Measurements from ENCODE around the gene CHGA.

The CHGA gene

GRCh38 chr14:92937051-92937937 lies 14.3 kb downstream of the CHGA start:
- H3K4me3 ChIP-seq (ENCODE audit: low read depth, low read length), result no peak overlapping the region
- TF ChIP-seq CTCF (IDR thresholded peaks at IDR 0.05; ENCODE audit: low read depth, low read length, missing control alignments), result no peak
- no peak for DNase-seq (ENCODE audit: low read depth)
- in situ Hi-C loops (cut with HindIII; ENCODE audit: low sequenced_read_pairs), result no loop called here

DNA sequence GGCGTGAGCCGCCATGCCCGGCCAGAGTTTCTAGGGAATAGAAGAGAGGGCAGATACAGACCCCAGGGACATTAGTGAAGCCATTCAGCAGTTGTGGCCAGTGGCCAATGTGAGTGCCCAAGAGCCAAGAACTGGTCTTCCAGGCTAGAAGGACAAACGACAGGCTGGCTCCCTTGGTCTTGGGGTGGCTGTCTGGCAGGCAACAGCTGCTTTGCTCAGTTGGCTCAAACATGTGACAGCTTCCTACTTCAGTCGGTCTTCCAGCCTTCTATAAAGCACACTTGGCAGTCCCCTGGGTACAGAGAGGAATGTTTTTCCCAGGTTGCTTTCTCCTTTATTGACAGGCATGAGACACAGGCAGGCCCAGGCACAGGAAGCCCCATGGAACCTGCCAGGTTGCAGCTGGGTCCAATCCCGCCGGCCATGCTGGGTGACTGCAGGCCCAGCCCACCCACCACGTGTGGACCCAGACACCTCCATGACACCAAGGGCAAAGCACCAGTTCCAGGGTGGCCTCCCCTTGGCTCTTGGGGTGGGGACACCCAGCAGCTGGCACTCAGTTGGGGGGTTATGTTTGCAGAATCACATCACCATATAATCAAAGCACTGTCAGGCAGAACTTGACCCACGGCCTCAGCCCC lies 15.4 kb downstream of the CHGA start:
- in situ Hi-C loops (cut with HindIII; ENCODE audit: low sequenced_read_pairs), result no loop called here
- no peak overlapping the region for H3K4me3 ChIP-seq (ENCODE audit: low read depth, low read length)
- TF ChIP-seq CTCF (IDR thresholded peaks at IDR 0.05; ENCODE audit: low read depth, low read length, missing control alignments), result no peak
- no peak for DNase-seq (ENCODE audit: low read depth)

DNA sequence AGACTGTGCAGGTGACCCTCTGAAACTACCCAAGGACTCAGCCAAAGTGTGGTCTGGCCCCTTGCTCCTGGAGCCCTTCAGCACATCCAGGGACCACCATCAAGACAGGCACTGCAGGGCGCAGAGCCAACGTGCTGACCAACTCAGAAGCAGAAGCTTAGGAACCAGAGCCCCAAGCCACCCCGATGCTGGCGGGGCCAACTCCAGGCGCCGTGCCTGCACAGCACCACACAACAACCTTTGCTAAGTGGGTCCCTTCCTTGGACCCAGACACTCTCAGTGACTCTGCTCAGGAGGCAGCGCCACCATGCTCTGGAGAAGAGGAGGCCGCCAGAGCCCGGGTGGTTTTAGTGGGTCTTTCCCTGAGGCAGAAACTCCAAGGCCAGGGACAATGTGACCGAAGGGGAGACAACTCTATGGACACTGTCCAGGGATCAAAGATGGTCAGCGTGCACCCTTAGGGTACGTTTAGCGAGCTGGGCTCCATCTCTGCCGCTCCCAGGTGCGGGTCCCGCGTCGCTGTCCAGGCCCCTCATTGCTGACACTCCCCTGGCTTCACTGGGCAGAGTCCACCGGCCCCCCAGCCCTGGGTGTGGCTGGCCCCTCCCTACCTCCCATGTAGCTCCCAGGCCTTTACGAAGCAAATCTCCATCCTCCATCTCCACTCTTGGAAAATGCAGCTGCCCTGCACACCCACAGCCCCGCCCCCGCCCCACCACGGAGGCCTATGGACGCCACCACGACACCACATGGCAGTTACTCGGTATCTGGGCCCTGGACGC lies 16.1 kb downstream of the CHGA start:
- no peak for DNase-seq (ENCODE audit: low read depth)
- in situ Hi-C loops (cut with HindIII; ENCODE audit: low sequenced_read_pairs), result no loop called here
- H3K4me3 ChIP-seq (ENCODE audit: low read depth, low read length), result no peak overlapping the region
- TF ChIP-seq CTCF (IDR thresholded peaks at IDR 0.05; ENCODE audit: low read depth, low read length, missing control alignments), result no peak

DNA sequence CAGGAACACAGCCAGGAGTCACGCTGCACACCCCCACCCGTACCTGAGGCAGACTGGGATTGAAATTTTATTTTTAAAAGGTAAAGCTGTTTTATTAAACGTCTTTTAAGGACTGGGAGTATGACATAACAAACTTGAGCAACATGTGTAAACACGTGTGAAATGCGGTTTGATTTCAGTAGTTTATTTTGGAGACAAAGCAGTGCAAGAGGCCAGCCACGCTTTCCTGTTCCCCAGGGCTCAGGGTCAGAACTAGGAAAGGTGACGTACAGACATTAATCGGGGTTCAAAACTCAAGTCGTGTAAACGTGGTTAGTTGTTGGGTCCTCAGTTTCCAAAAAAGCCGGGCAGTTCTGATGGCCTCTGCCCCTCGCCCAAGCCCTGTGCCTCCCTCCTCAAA lies 16.7 kb downstream of the CHGA start:
- no peak for DNase-seq (ENCODE audit: low read depth)
- in situ Hi-C loops (cut with HindIII; ENCODE audit: low sequenced_read_pairs), result loop anchor here (5.0 kb wide), 1 partner anchor 108 kb away; no protein-coding TSS in a partner anchor
- no peak overlapping the region for H3K4me3 ChIP-seq (ENCODE audit: low read depth, low read length)
- no peak for TF ChIP-seq CTCF (IDR thresholded peaks at IDR 0.05; ENCODE audit: low read depth, low read length, missing control alignments)

GRCh38 chr14:92940543-92940942 lies 17.6 kb downstream of the CHGA start:
- no peak for DNase-seq (ENCODE audit: low read depth)
- in situ Hi-C loops (cut with HindIII; ENCODE audit: low sequenced_read_pairs), result loop anchor here (5.0 kb wide), 1 partner anchor 107 kb away; no protein-coding TSS in a partner anchor
- TF ChIP-seq CTCF (IDR thresholded peaks at IDR 0.05; ENCODE audit: low read depth, low read length, missing control alignments), result no peak
- H3K4me3 ChIP-seq (ENCODE audit: low read depth, low read length), result no peak overlapping the region

DNA sequence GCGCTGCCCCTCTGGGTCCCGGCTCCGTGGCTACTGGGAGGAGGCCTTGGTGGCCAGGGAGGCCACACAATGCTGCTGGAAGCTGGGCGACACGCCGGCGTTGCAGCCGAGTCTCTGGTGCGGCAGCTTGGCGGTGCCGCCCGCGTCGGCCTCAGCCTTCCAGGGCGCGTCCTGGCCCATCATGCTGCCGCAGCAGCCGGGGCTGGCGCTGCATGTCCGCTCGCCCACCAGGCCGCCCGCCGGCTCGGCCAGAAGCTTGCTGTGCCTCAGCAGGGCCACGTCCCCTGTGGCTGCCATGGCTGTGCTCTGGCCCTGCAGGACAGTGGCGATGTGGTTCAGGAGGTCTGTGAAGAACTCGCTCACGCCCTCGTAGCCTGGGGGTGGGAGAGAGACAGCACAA lies 18.6 kb downstream of the CHGA start:
- TF ChIP-seq CTCF (IDR thresholded peaks at IDR 0.05; ENCODE audit: low read depth, low read length, missing control alignments), result no peak
- in situ Hi-C loops (cut with HindIII; ENCODE audit: low sequenced_read_pairs), result loop anchor here (5.0 kb wide), 1 partner anchor 106 kb away; no protein-coding TSS in a partner anchor
- H3K4me3 ChIP-seq (ENCODE audit: low read depth, low read length), result no peak overlapping the region
- DNase-seq (ENCODE audit: low read depth), result no peak
